ENCODE results near the gene RNF212.

The RNF212 gene

DNA sequence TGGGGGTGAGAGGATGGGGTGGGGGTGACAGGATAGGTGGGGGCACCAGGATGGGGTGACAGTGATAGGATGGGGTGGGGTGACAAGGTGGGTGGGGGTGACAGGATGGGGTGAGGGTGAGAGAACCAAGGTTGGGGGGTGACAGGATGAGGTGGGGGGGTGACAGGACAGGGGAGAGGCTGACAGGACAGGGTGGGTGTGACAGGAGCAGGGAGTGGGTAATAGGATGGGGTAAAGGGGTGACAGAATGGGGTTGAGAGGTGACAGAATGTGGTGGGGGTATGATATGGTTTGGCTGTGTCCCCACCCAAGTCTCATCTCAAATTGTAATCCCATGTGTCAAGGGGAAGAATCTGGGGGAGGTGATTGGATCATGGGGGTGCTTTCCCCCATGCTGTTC is 26.0 kb downstream of the RNF212 start:
- TF ChIP-seq GATA3 (IDR thresholded peaks at IDR 0.05; ENCODE audit: low read depth, low read length) (no peak), GATA2 (IDR thresholded peaks at IDR 0.05; ENCODE audit: low read depth, low read length) (no peak)

- TF ChIP-seq GATA3 (IDR thresholded peaks at IDR 0.05; ENCODE audit: low read depth, low read length) (no peak), GATA2 (IDR thresholded peaks at IDR 0.05; ENCODE audit: low read depth, low read length) (no peak)
Measured at GRCh38 chr4:1086011-1086410, 27.4 kb downstream of the RNF212 start.

DNA sequence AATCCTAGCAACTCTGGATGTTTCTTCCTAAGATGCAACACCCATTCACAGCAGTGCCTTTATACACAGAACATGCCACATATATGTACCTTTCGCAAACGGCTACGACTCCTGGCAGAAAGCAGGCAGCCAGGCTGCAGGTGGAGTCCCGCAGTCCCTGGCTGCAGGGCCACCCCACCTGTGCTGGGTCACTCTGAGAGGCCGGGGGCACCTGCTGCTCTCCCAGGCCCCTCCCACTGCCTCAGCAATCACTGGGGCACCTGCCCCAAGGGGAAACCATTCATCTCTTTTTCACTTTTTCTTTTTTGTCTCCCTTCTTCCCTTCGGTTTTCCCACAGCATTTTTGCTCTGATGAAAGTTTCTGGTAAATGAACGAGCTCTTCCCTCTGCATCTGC is 28.0 kb downstream of the RNF212 start:
- TF ChIP-seq GATA3 (IDR thresholded peaks at IDR 0.05; ENCODE audit: low read depth, low read length) (no peak), GATA2 (IDR thresholded peaks at IDR 0.05; ENCODE audit: low read depth, low read length) (no peak)

DNA sequence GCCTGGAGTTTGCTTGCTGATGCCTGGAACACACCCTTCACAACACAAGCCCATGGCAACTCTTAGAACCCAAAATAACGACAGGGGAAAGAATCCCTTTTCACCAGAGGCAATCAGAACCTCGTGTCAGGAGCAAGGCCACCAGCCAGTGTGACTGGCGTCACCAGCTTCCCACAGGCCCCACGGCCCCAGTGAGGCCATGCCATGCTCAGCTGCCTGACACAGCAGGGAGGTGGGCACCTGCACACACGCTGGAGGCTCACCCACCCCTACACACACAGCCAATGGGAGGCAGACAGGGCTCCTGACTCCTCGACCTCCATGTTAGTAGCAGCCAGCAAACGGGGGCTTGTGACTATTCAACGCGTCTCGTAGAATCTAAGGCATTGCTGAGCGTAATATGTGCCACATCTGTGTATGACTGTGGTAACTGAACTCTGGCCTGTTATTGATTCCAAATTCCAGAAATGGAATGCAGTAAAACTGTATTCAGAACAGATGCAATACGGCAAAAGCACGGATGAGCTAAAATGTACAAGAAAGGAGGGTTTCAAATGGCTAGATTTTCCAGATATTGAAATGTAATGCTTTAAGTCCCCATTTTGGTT is 28.5 kb downstream of the RNF212 start:
- TF ChIP-seq GATA2 (IDR thresholded peaks at IDR 0.05; ENCODE audit: low read depth, low read length) (no peak), GATA3 (IDR thresholded peaks at IDR 0.05; ENCODE audit: low read depth, low read length) (no peak)

GRCh38 chr4:1084394-1084793 is 29.0 kb downstream of the RNF212 start:
- TF ChIP-seq GATA3 (IDR thresholded peaks at IDR 0.05; ENCODE audit: low read depth, low read length) (no peak), GATA2 (IDR thresholded peaks at IDR 0.05; ENCODE audit: low read depth, low read length) (no peak)

- TF ChIP-seq GATA2 (IDR thresholded peaks at IDR 0.05; ENCODE audit: low read depth, low read length) (no peak), GATA3 (IDR thresholded peaks at IDR 0.05; ENCODE audit: low read depth, low read length) (no peak)
Measured at GRCh38 chr4:1082215-1083182, 30.9 kb downstream of the RNF212 start.

DNA sequence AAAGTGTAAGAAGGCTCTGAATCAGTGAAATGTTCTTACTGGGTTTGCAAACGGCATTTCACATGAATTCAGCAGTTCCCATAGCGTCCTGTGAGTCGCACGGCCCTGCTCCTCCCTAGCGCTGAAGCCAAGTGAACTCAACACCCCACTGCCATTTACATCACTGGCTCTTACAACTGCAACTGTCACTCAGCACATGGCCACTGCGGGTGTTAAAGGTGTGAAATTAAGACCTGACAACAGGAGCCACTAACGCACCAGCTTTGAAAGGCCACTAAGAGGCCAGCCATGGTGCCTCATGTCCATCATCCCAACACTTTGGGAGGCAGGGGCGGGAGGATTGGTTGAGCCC is 31.7 kb downstream of the RNF212 start:
- TF ChIP-seq GATA2 (IDR thresholded peaks at IDR 0.05; ENCODE audit: low read depth, low read length) (no peak), GATA3 (IDR thresholded peaks at IDR 0.05; ENCODE audit: low read depth, low read length) (no peak)

DNA sequence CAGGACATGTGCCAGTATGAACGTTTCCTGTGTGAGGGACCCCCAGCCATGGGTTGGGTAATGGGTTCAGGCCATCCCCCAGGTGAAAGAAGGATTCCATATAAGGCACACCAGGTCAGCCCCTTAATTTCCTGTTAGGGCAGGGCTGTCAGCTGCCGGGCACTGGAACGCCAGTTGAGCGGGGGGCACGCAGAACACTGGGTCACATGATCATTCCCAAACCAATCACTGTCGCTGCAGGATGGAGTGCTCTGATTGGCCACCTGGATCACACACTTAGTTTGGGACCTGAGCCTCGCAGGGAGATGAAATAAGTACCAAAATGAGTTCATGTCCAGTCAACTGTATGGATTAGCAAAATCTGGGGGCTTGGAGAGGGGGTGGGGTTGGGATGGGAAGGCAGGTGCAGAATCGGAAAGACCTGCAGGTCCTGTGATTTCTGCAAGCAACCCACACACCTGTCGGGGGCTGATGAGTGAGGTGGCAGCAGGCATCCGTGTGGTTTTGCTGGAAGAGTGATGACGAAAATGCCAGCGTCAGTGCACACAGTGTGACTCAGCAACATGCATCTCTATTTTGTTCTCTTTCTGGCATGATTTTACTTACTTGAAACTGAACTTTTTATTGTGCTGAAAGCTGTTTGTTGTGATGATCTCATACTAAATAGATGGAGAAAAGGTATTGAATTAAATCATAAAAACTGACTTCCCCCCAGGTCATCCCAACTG is 32.2 kb downstream of the RNF212 start:
- TF ChIP-seq GATA3 (IDR thresholded peaks at IDR 0.05; ENCODE audit: low read depth, low read length) (no peak), GATA2 (IDR thresholded peaks at IDR 0.05; ENCODE audit: low read depth, low read length) (no peak)

- TF ChIP-seq GATA3 (IDR thresholded peaks at IDR 0.05; ENCODE audit: low read depth, low read length) (no peak), GATA2 (IDR thresholded peaks at IDR 0.05; ENCODE audit: low read depth, low read length) (no peak)
Measured at GRCh38 chr4:1080432-1080831, 32.9 kb downstream of the RNF212 start.

DNA sequence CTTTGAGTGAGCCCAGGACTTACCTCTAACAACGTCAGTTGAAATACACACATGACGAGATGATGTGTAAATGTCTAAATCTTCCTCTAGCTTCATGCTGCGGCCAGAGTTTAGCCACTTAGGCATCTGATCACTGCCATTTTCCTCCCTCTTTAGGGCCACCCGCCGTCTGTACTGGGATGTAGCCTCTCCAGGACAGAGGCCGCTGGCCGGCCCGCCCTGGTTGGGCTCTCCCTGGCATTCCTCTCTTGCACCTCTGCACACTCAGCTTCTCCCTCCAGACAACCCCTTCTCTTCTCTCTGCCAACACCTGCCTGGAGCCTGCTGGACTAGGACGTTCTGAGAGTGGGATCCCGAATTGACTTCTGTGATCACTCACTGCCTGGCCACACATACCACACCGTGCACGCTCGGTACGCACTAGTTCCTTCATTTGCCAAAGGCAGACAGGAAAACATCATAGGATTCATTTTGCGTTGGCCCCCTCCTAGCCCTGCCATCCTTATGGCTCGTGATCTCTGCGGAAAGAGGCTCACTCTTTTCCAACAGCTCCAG is 33.6 kb downstream of the RNF212 start:
- TF ChIP-seq GATA3 (IDR thresholded peaks at IDR 0.05; ENCODE audit: low read depth, low read length) (no peak), GATA2 (IDR thresholded peaks at IDR 0.05; ENCODE audit: low read depth, low read length) (no peak)

- TF ChIP-seq GATA2 (IDR thresholded peaks at IDR 0.05; ENCODE audit: low read depth, low read length) (no peak), GATA3 (IDR thresholded peaks at IDR 0.05; ENCODE audit: low read depth, low read length) (no peak)
Measured at GRCh38 chr4:1078490-1078889, 34.9 kb downstream of the RNF212 start.

DNA sequence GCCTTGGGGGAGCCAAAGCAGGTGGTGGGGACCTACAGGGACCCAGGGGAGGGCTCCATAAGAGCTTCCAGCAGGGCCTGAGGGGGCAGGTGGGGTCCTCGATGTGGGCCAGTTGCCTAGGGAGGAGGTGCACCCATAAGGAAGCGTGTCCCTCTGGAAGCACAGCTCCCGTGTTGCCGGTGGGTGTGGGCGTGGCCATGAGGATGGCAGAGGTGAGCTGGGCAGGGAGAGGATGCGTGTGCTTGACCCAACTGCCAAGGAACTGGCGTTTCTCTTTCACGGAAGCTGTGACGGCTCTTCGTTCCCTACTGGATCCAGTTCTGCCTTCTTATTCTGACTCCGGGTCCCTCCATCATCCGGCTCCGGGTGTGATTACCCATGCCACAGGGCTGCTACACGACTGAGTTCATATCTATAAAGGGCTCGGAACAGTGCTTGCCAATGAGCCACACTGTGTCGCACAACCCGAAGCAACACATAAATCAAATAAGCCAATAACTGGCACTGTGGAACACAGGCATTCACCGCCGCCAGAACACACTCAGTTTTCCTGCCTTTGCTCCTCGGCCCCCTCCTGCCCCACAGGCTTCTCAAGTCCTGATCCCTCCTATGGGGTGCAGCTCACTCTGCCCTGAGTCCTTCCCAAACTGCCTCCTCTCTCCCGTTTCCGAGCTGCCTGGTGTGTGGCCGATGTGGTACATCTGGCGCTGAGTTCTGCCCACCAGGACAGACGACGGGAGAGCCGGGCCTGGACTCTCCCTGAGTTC is 35.5 kb downstream of the RNF212 start:
- TF ChIP-seq GATA3 (IDR thresholded peaks at IDR 0.05; ENCODE audit: low read depth, low read length) = no peak
- TF ChIP-seq GATA2 (IDR thresholded peaks at IDR 0.05; ENCODE audit: low read depth, low read length) = no peak
